ENCODE results near the gene GCLM. TPM values are rescaled to one million over a fixed set of nuclear protein-coding genes. Genes with fewer than 3 reads are reported as not detected.
"Not testable (repeated sequence)": the region's sequence is repeated elsewhere in the genome, so short reads cannot be mapped to it uniquely, and the experiment has no call there.

GCLM gene
- 6.8 TPM for polyA plus RNA-seq (ENCODE audit: insufficient read length)

GRCh38 chr1:93909146-93910050, at the start of gene GCLM:
Gene GCLM, minus strand, starts transcription at chr1:93909430. Its CDS starts 267 bp downstream, at chr1:93909163.
- DNase-seq (ENCODE audit: low read depth): peak; percentile 60

GRCh38 chr1:93958726-93959100, 49.5 kb upstream of the GCLM start:
- no peak for DNase-seq (ENCODE audit: low read depth)

- no peak for DNase-seq (ENCODE audit: low read depth)
These were observed 48.9 kb upstream of the GCLM start for GRCh38 chr1:93958032-93958725.

DNA sequence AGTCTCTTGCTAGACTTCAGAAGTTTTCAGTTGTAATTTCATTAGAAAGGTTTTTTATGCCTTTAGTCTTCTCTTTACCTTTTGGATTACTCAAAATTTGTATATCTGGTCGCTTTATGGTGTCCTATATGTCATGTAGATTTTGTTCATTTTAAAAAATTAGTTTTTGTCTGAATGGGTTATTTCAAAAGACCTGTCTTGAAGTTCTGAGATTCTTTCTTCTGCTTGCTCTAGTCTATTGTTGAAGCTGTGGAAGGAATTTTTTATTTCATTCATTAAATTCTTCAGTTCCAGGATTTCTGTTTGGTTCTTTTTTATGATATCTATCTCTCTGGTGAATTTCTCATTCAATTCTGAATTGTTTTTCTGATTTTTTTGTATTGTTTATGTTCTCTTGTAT, 46.5 kb upstream of the GCLM start:
- no peak for DNase-seq (ENCODE audit: low read depth)

DNA sequence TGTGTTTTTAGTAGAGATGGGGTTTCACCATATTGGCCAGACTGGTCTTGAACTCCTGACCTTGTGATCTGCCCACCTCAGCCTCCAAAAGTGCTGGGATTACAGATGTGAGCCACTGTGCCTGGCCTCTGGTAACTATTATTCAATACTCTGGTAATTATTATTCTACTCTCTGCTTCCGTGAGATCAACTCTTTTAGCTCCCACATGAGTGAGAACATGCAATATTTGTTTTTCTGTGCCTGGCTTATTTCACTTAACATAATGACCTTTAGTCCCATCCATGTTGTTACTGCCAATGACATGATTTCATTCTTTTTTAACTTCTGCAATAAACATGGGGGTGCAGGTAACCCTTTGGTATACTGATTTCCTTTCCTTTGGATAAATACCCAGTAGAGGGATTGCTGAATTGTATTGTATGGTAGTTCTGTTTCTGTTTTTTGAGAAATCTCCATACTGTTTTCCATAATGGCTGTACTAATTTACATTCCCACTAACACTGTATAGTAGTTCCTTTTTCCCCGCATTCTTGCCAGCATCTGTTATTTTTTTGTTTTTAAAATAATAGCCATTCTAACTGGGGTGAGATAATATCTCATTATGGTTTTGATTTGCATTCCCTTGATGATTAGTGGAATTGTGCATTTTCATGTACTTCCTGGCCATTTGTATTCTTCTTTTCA, 37.9 kb upstream of the GCLM start:
- not testable (repeated sequence) for DNase-seq (ENCODE audit: low read depth)

- DNase-seq (ENCODE audit: low read depth): no peak
These were observed 29.4 kb upstream of the GCLM start for GRCh38 chr1:93938461-93939145.

DNA sequence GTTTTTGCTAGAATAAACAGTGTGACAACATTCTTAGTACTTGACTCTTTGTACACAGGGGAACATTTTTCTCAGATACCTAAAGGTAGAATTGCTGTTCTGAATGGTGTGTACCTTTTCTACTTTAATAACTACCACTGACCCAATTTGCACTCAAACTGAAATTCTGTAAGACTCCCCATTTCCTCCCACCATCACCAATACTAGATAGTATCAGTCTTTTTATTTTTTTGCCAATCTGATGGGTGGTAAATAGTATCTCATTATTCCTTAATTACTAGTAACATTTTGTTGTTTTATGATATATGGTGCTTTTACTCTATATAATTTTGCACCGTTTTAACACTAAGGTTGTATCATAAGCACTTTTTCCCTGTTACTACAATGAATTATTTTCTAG, 28.8 kb upstream of the GCLM start:
- DNase-seq (ENCODE audit: low read depth): no peak

GRCh38 chr1:93925206-93925605, 16.0 kb upstream of the GCLM start:
- DNase-seq (ENCODE audit: low read depth): no peak

DNA sequence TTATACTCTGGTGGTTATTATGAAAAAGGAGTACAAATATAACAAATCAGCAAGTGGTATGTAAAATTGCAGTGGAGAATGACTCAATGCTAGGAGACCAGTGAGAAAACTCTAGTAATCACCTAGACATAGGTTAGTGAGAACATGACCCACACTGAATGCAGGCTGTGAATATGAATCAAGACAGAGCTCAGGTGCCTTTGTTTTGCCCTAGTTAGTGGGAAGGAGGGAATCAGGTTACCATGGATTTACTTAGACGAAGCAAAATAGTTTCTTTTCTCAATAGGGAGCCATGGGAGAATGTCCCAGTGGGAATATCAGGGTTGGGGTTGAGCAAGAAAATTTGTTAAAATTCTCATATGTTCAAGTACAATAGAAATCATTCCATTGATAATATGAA, 10.6 kb upstream of the GCLM start:
- no peak for DNase-seq (ENCODE audit: low read depth)

DNA sequence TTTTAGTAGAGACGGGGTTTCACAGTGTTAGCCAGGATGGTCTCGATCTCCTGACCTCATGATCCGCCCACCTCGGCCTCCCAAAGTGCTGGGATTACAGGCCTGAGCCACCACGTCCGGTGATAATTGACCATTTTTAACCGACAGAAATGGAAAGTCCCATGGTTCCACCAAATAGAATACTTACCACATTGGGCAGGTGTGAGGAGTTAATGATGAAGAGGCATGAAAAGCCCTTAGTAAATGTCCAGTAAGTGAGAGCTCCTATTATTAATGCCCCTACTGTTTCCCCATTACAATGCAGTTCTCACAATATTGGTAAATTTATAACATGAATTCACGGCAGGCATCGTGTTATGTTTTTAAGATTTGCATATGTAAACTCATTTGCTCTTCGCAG, 8.1 kb upstream of the GCLM start:
- DNase-seq (ENCODE audit: low read depth): no peak

DNA sequence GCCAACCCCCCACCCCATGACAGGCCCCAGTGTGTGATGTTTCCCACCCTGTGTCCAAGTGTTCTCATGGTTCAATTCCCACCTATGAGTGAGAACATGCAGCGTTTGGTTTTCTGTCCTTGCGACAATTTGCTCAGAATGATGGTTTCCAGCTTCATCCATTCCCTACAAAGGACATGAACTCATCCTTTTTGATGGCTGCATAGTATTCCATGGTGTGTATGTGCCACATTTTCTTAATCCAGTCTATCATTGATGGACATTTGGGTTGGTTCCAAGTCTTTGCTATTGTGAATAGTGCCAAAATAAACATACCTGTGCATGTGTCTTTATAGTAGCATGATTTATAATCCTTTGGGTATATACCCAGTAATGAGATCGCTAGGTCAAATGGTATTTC, 1.6 kb upstream of the GCLM start:
- DNase-seq (ENCODE audit: low read depth): not testable (repeated sequence)

GRCh38 chr1:93910305-93910704, 1.1 kb upstream of the GCLM start:
- no peak for DNase-seq (ENCODE audit: low read depth)

- no peak for DNase-seq (ENCODE audit: low read depth)
These were observed 660 bp downstream of the GCLM start for GRCh38 chr1:93908394-93909145.

GRCh38 chr1:93907718-93908117, 1.5 kb downstream of the GCLM start:
- DNase-seq (ENCODE audit: low read depth): no peak

- DNase-seq (ENCODE audit: low read depth): no peak
These were observed 2.8 kb downstream of the GCLM start for GRCh38 chr1:93906480-93906879.

- no peak for DNase-seq (ENCODE audit: low read depth)
These were observed 3.5 kb downstream of the GCLM start for GRCh38 chr1:93905734-93906133.

DNA sequence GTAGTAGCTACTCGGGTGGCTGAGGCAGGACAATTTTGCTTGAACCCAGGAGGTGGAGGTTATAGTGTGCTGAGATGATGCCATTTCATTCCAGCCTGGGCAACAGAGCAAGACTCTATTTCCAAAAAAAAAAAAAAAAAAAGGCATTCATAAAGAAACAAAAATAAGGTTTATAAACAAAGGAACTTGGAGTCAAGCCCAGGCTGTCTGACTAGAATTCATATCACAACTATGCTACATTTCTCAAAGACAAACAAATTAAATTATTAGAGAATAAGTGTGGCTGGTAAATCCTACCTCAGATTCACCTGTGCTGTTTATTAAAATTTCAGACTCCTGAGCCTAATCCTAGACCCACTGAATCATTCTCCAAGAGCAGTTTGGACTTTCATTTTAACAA, 4.2 kb downstream of the GCLM start:
- DNase-seq (ENCODE audit: low read depth): no peak

- no peak for DNase-seq (ENCODE audit: low read depth)
These were observed 5.0 kb downstream of the GCLM start for GRCh38 chr1:93904228-93904627.

DNA sequence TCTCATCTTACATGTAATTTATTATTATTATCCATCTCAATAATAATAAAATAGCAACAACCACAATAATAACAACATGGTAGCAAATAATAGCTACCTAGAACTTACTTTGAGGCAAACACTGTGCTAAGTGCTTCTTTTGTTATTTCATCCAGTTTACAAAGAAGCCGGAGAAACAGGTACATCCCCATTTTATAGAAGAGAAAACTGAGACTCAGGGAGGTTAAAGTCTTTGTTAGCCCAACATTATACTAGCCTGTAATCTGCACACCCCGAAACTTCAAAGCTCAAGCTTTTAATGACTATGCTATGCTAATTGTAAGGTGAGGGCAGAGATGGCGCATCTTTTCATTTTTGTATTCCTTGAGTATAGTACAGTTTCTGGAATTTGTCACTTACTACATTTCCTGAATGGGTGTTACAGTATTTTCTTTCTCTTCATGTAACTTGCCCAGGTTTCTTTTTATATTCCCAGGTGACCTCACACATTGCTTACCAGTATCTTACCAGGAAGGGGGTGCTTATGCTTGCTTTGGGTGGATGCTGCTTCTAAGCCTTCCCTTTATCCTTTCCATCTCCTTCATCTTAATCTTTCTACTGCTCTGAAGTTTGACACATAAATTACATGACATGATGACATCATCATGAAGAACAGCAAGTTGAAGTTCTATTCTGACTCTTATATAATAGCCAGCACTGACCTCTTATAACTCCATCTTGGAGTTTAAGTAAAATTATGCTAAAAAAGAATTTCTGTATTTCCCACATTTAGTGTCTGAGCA, 8.3 kb downstream of the GCLM start:
- DNase-seq (ENCODE audit: low read depth): no peak

DNA sequence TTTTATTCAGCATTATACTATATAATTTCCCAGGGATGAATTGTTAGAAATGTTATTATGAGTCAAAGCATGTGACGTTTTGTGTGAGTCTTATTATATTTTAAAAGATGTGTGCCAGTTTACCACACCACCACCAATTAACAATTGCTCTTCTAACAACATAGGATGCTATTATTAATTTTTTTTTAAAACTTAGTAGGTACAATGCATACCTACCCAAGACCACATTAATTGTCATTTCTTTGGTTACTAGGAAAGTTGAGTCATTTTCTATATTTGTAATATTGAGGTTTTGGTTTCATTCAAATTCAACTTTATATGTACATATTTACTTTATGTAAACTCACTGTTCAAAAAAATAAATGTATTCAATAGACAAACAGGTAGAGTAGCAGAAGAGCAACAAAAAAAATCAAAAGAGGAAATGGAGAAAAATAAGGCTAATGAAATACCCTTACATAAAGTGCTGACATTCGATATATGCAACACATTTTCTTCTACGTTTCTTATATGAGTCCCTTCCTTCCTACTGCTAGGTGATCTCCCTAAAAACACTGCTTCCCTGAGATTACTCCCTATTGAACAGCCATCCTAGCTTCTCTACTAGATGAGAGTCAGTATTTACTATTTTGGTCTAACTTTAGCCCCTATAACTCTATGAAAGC, 9.6 kb downstream of the GCLM start:
- no peak for DNase-seq (ENCODE audit: low read depth)

Measured in forelimb muscle (tissue), 1 donor.